Midbrain (tissue), 1 donor: Measurements from ENCODE around the gene ITLN2.
"Not testable (repeated sequence)": the region's sequence is repeated elsewhere in the genome, so short reads cannot be mapped to it uniquely, and the experiment has no call there.

Source experiments
- DNase-seq: peaks from one replicate; lab custom pipeline; 2025; lab: John Stamatoyannopoulos, UW

Gene ITLN2

GRCh38 chr1:160954158-160955104 is at the start of gene ITLN2:
ITLN2 (minus strand) TSS chr1:160954809; CDS start chr1:160954741, 68 bp downstream.
- no peak for DNase-seq

GRCh38 chr1:161001525-161001924 is 46.9 kb upstream of the ITLN2 start:
- DNase-seq: no peak

GRCh38 chr1:161000736-161001480 is 46.3 kb upstream of the ITLN2 start:
- no peak for DNase-seq

GRCh38 chr1:160999376-160999775 is 44.8 kb upstream of the ITLN2 start:
- DNase-seq: no peak

- peak; percentile 23 for DNase-seq
Measured at GRCh38 chr1:160997323-160998038, 42.9 kb upstream of the ITLN2 start.

- DNase-seq: no peak
Measured at GRCh38 chr1:160996178-160996577, 41.6 kb upstream of the ITLN2 start.

- peak; percentile 8 for DNase-seq
Measured at GRCh38 chr1:160993544-160994193, 39.1 kb upstream of the ITLN2 start.

GRCh38 chr1:160992036-160992435 is 37.4 kb upstream of the ITLN2 start:
- not testable (repeated sequence) for DNase-seq

- DNase-seq: no peak
Measured at GRCh38 chr1:160987359-160988050, 32.9 kb upstream of the ITLN2 start.

- no peak for DNase-seq
Measured at GRCh38 chr1:160985723-160986122, 31.1 kb upstream of the ITLN2 start.

GRCh38 chr1:160981584-160982411 is 27.2 kb upstream of the ITLN2 start:
- peak; percentile 1 for DNase-seq

GRCh38 chr1:160979286-160979685 is 24.7 kb upstream of the ITLN2 start:
- no peak for DNase-seq

- DNase-seq: no peak
Measured at GRCh38 chr1:160978510-160978927, 23.9 kb upstream of the ITLN2 start.

GRCh38 chr1:160975026-160975425 is 20.4 kb upstream of the ITLN2 start:
- DNase-seq: no peak

GRCh38 chr1:160973491-160973890 is 18.9 kb upstream of the ITLN2 start:
- DNase-seq: no peak

GRCh38 chr1:160972939-160973338 is 18.3 kb upstream of the ITLN2 start:
- no peak for DNase-seq

- DNase-seq: no peak
Measured at GRCh38 chr1:160971618-160972056, 17.0 kb upstream of the ITLN2 start.

GRCh38 chr1:160963521-160963920 is 8.9 kb upstream of the ITLN2 start:
- no peak for DNase-seq

GRCh38 chr1:160961419-160961818 is 6.8 kb upstream of the ITLN2 start:
- no peak for DNase-seq

- no peak for DNase-seq
Measured at GRCh38 chr1:160956966-160957365, 2.4 kb upstream of the ITLN2 start.
